ENCODE data around the gene WHRN.
A peak's percentile ranks its signal among the peaks of the same experiment; 100 is the strongest.

The WHRN gene

DNA sequence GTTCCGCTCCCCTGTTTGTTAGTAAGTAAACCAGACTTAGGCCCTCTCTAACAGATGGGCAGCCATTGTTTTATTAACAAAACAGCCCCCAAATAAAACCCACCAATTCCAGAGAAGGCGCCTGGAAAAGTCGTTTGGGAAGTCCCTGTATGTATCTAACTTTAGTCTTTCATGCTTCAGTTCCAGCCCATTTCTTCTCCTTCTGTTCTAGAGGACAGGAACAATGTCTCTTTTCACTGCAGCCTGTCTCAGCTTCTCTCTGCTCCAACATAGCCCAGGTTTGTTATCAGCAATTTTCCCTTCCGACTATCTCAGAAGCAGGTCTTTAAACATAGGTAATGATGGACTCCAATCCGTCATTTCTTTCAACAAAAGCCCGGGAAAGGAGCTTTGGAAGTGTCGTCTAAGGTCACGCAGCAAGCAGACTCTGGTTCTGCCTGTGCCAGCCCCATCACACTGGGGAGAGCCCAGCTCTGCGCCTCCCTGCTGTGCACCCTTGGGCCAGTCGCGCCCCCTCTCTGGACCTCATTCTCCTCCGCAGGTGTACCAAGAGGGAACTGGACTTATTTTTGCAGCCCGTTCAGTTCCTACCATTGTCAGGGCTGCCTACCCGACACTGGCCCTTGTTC lies 107.9 kb downstream of the WHRN start:
- peak; percentile 15 for ATAC-seq

DNA sequence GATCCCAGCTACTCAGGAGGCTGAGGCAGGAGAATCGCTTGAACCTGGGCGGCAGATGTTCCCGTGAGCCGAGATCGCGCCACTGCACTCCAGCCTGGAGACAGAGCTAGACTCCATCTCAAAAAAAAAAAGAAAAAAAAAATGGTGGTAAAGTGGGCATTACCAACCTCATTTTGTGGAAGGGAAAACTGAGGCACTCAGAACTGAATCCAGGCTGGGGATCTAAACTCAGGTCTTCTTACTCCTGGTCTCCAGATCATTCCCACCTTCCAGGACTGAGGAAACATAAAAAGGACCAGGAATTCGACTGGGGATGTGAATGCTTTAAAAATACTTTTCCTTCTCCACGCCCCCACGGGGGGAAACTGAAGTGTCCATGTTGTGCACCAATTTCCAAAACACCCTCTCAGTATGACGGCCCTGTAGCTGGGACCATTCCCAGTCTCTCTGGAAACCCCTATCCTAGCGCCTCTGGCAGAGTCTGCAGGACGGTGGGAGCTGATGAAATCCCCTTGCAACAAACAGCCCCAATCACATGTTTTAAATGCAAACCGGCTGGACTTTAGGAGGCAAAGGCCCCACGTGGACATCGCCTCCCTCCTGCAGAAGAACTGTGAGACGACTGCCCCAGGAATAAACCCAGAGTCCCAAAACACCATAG lies 108.6 kb downstream of the WHRN start:
- ATAC-seq (no peak), DNase-seq (no peak)

More for the DNA sequence above, 107.9 kb downstream of the WHRN start:
- DNase-seq = no peak

DNA sequence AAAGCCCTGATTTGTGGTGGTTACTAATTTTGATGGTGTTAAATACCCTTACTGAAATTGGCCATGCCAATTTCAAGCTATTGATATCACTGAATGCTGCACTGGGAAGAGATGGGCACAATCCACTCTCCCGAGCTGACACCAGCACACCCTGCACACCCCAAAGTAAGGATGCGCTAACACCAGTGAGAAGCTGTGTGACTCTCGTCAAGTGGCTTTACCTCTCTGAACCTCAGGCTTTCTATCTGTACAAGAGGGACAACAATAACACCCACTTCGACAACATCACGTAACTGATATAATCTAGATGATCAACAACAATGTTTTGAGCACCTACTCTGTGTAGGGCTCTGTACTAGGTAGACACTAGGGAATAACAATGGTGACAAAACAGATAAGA lies 109.5 kb downstream of the WHRN start:
- DNase-seq (no peak), ATAC-seq (no peak)

DNA sequence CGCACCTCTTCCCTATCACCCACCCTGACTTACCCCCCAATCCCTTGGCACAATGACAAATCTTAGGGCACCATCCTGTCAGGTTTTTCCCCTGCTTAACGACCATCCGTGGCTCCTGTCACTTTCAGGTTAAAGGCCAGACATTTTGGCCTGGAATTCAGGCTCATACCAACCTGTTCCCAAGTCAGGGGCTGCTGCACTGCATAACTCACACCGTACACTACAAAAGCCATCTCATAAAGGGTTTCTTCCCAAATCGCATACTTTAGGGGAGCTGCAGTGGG lies 110.0 kb downstream of the WHRN start:
- DNase-seq (no peak), ATAC-seq (no peak)

DNA sequence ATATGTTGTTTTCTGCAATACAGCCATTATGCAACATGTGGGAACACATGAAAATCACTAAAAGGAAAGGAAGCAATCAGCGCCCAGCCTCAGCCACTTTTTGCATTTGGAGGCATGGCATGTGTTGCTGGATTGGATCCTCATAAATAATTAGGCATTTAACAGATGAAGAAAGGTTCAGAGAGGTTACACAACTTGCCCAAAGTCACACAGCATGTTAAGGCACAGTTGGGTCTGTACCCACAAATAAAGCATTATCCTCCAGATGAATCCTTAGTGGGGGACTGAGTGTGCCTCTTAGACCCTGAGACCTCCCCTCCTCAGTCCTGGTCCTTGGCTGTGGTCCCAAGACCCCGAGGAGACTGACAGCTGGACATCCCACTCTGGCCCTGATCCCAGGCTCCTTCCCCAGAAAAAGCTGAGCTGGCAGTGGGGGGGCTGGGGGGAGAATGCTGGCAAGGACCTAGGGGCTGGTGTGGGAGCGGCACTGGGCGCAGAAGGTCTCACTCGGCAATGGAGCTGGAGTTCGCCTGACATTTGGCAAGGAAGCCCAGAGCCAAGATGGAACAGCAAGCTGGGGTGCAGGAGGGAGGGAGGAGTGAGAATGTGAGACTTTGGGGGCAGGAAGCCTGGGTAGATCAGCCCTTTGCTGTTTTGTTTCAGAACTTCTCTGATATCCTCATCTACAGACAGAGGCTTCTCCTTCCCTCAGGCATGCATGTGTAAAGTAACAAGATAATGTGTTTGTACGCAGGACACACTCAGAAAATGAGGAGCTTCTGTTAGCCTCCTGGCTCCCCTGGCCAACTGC lies 110.5 kb downstream of the WHRN start:
- ATAC-seq (no peak), DNase-seq (no peak)

DNA sequence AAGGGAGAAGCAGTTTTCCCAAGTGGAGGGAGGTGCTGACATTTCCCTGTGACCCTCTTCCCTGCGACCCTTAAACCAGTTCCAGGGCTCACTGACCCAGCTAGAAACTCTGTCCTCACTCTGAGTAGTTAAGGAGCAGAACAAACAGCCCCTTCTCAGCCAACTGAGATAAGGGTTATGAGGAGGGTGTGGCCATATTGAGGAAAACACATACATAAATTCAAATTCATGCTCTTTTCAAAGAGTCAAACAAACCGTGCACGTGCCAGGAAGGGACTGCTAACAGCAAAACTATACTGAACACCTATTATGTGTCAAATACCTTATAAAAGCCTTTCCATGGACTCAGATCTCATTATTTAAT lies 112.5 kb downstream of the WHRN start:
- ATAC-seq = no peak
- DNase-seq = no peak

DNA sequence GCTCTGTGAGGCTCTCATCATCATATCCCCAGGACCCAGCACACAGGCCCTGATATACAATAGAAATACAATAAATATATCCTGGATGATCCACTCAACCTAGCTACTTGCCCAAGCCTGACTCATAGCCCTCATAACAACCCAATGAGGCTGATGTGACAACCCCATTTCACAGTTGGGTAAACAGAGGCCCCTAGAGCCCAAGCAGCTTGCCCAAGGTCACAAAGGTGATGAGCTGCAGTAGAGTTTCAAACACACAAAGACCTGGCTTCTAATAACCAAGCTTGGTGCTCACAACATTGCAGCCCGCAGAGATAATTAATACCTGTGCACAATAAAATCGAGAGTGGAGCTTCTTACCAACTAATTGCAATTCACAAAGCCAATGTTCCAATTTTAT lies 114.3 kb downstream of the WHRN start:
- no peak for ATAC-seq
- DNase-seq = no peak

DNA sequence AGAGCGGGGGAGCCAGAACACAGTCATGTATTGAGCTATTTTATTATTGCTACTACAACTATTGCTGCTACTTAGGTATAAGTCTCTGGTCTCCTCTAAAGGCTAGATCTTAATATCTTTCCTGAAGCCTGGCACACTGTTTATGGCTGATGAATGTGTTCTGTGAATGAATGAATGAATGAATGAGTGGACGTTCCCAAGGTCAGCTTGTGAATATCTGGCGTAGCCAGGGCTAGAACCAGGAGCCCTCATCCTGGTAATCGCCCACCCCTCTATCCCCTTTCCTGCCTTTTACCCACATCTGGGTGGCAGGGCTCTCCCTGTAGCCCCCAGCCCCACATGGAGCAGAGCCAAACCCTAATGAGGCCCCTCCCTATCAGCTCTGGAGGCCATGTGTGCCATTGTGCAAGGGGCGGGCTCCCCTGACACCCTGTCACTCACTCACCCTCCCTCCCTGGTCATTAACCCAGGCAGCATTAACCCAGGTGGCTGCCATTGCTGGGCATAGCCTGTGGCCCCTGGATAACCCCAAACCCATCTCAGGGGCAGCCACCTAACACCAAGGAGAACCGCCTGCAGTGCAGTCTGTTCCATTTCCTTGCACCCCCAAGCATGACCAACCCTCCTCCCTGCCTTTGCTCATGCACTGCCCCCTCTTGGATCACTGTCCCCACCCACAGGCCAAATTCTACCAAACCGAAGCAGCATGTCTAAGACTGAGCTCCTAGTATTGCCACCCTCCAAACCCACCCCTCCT lies 115.5 kb downstream of the WHRN start:
- no peak for ATAC-seq
- DNase-seq = no peak

DNA sequence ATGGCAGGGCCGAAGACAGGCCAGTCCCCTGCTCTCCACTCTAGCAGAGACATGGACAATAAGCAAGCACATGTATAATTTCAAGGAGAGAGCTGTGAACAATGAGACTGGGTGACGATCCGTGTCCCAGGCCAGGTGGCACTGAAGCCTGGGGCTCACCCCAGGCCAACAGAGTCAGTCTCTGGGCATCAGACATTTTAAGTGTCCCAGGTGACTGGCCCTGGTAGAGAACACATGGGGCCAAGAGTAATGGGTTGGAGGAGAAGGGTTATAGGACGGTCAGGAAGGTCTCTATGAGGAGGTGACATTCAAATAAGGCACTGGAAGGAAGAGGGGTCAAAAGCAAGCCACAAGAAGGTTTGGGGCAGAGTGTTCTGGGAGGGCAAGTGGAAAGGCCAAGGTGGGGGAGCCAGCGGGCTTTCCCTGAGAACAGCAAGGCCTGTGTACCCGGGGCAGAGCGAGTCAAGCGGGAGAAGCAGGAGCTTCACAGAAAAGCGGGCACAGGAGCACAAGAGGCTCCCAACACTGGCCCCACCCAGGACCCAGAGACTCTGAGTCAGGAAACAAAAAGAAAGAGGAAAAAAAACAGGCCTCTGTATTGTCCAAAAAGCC lies 116.4 kb downstream of the WHRN start:
- peak; percentile 57 for DNase-seq
- ATAC-seq = no peak

DNA sequence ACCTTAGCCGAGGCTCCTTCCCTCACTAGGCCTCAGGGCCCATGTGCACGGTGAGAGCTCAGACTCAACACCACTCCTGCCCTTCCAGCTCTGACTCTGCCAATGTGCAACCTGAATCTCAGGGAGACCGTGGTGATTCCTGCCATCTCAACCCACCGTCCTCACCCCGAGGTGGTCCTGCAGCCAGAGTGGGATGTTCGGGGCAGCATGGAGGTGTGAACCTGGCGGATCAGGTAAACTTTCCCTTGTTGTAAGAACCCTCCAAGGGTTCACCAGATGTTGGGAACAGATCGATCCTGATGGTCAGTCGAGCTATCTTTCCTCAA lies 117.0 kb downstream of the WHRN start:
- no peak for ATAC-seq
- no peak for DNase-seq

DNA sequence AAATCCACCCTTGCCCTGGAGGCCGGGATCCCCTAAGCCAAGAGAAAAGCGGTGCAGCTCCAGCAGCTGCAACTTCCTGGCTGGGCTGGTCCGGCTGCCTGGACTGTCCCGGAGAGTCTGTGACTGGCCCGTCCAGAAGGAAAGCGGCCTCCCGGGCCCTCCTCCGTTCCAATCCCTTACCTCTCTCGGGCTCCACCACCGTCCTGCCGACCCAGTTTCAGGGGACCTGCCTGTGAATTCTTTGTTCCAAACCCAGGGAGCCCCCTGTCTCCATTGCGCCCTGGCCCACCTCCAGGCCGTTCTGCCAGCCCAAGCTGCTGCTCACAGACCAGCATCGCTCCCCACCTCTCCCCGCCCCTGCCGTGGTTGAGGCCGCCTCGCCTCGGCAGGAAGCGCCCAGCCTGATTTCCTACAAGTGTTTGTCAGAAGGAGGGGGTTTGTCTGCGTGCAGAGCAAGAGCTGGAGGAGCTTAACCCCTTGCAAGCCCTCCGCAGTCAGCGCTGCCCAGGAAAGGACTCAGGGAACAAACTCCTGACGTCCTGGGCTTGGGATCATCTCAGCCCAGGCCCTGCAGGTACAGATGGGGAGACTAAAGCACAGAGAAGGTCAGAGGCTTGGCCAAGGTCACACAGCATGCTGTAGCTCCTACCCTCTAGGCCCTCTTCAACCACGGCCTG lies 117.5 kb downstream of the WHRN start, which contains the start of gene AKNA:
Gene AKNA (minus strand): TSS at position 303 of the 677 bp plus-strand sequence. CDS start 6,649 bp downstream, outside the sequence.
- peak; percentile 5 for ATAC-seq
- DNase-seq = peak; percentile 84

DNA sequence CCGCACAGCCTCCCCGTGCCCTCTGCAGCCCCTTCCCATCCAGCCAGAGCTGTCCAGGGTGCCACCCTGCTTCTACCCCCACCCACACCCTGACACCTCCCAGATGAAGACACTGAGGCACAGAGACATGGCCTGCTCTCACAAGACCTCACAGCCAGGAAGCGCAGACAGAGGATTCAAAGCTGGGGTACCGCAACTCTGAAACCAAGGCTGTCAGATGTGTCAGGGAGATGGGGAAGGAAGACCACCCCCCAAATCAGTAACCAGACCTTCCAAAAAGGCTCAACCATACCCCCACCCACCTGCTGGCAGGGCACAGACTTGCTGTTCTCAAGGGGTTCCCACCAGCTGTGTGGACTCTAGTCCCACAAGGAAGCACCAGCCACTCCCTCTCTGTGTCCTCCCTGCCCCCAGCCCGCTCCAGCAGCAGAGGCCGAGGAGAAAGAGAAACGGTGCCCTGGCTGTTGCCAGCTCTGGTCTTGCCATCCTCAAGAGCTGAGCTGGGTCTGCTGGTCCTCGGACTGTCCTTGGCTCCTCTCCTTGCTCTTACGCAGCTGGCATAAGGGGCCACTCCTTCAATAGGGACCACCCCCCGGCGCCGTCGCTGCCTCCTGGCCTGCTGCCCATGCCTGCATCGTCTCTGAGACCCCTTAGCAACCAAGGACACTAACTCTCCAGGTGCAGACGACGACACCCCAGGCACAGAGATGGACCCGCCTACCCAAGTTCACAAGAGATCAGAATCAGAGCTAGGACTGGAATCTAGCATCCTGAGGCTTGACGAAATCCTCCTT lies 118.2 kb downstream of the WHRN start:
- ATAC-seq (no peak), DNase-seq (peak; percentile 48)

DNA sequence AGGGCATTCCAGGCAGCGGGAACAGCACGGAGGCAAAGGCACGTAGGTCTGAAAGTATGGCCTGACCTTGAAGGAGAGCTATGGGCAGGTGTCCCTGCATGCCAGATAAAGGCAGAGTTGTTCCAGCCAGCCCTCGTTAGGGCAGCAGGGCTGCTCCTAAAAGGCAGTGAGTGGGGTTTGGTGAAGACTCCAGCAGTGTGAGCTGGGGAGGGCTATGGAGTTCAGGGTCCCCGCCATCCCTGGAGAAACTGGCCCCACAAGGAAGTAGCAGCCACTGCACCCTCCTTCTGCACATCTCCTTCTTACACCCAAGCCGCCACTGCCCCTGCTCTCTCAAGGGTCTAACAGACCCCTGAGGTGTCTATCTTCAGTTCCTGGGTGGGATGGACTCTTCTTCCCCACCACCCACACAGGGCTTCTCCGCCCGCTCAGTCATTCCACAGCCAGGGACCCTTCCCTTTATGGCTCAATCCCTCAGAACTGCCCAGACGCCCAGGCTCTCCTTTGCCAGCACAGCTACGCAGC lies 118.8 kb downstream of the WHRN start:
- ATAC-seq (no peak), DNase-seq (no peak)

DNA sequence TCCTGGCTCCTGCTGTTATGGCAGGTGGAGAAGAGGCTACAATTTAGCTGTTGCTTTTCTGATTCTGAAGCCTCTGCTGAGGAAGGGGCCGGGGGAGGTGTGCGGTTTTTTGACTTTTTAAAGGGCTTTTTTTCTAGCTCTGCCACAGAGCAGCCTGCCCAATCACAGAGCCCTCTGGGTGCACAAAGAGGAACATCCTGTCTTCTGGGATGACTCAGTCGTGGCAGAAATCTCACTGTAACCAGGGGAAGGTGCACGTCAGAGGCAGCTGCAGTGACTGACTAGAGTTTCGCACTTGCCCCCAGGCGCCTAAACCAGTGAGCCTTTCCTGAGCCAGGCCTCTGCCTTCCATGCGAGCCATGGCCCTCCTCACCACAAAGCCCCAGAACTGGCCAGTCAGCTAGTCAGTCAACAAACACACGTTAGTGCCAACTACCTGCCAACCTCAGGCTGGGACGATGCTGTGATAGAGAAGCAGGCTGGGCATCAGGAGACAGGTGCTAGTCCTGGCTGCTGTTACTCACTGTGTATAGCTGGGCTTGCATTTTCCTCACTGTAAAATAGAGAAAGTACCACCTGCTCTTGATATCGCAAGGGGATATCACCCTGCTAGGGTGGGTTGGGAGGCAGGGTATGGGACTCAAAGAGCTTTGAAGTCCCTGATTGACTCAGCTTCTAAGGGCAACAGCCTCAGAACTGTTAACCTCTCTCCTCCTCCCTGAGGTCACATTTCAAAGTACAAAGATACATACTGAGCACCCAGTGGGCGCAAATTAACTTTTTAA lies 119.7 kb downstream of the WHRN start:
- peak; percentile 75 for ATAC-seq
- peak; percentile 87 for DNase-seq

DNA sequence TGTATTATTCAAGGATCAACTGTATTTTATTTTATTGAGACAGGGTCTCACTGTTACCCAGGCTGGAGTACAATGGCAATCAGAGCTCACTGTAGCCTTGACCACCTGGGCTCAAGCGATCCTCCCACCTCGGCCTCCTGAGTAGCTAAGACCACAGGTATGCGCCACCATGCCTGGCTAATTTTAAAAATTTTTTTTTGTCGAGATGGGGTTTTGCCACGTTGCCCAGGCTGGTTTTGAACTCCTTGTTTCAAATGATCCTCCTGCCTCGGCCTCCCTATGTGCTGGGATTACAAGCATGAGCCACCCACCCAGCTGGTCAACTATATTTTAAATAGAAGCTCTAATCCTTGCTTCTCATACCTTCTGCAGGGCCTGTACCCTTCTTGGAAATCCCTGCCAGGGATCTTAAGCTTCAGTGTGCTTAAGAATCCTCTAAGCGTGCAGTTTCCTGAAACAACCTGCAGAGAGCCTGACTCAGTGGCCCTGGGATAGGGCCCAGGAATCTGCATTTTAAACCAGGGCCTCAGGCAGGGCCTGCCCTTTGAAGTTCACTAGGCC lies 120.4 kb downstream of the WHRN start:
- ATAC-seq = no peak
- no peak for DNase-seq

DNA sequence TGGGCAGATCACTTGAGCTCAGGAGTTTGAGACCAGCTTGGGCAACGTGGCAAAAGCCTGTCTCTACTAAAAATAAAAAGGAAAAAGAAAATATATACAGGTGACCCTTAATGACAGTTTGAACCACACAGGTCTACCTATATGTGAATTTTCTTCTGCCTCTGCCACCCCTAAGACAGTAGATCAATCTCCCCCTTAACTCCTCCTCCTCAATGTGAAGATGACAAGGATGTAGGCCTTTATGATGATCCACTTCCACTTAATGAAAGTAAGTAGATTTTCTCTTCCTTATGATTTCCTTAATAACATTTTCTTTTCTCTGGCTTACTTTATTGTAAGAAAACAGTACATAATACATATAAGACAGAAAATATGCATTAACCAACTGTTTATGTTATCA lies 120.9 kb downstream of the WHRN start:
- no peak for ATAC-seq

DNA sequence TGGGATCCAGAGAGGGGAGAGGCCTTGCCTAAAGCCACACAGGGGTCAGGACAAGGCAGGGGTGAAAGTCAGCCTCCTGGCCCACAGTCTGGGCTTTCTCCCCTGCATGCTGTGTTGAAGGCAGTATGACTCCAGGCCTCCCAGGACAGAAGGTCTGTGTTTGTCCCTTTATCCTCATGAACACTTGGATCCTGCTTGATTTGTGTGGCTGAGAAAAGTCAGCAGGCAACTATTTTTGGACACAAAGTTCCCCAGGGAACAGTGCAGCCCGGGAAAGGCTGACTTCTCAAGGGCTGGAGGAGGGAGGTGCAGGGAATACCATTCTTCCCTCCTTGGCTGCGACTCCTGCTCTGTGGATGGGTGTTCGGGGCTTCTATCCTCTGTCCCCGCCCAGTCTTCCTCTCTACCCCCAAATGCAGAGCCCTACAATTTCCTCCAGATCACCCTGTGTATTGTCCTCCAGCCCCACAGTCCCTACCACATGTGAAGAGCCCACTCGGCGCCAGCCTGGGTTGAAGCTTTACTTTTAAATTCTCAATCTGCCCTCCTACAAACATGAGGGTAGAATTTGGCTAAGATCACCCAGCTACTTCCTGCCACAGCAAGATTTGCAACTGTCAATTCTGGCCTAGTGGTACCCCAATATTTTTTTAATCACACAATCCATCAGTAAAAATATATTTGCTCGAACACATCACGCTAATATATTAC lies 121.6 kb downstream of the WHRN start:
- no peak for ATAC-seq
- no peak for DNase-seq

More for the DNA sequence above, 120.9 kb downstream of the WHRN start:
- no peak for DNase-seq

DNA sequence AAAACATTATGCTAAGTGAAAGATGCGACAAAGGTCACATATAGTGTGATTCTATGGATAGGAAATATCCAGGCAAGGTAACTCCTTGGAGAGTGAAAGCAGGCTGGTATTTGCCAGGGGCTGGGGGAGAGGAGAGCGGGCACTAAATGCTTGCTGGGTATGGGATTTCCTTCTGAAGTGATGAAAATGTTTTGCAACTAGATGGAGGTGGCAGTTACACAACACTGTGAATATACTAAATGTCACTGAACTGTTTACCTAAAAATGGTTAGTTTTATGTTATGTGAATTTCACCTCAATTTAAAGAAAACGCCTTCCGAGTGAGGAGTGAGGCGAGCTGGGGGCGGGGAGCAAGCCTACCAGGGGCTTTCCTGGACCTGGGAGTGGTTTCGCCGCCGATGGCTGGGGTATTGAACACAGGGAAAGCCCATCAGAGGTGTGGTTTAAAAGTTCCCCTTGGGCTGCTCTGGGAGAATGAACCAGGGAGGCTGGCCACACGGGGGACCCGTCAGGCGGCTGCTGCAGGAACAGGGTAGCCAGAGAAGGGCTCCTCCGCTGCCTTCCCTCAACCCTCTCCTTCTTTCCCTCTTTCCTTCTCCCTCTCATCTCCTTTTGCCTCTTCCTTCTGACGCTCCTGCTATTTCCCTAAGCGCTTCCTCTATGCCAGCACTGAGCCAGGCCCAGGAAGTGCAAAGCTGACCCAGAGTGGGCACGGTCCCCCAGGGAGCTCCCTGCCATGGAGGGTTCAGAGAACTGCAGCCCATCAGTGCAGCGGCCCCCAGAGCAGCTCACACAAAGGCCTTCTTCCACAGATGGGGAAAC lies 122.4 kb downstream of the WHRN start:
- peak; percentile 48 for ATAC-seq
- DNase-seq = peak; percentile 88
